Naive B cell (primary cell): ENCODE measurements around the gene MITF. TPM values are rescaled to one million over a fixed set of nuclear protein-coding genes. Genes with fewer than 3 reads are reported as not detected.

ENCODE experiments used
- ATAC-seq, 2 donors: fragments of 150-1000 bp; cut with Tn5 transposase; 2 replicates each; pipeline ENCODE4 v1.10.0; 2021; ENCODE audit warnings: low read depth in 2 of 2, mild to moderate bottlenecking in 2 of 2, moderate library complexity in 2 of 2
- DNase-seq: peaks from one replicate; pipeline ENCODE4 v3.0.0; 2022
- H3K27ac Mint-ChIP-seq, 6 donors: one replicate each; pipeline ENCODE4 v1.8.0; 2020 to 2022; ENCODE audit warnings: mild to moderate bottlenecking in 6 of 6, mixed read lengths in 6 of 6, moderate library complexity in 5 of 6, inconsistent platforms in 2 of 6
- H3K27me3 Mint-ChIP-seq, 3 donors: one replicate each; pipeline ENCODE4 v1.8.0; 2021 to 2022; ENCODE audit warnings: mixed read lengths in 3 of 3, mild to moderate bottlenecking in 1 of 3
- H3K36me3 Mint-ChIP-seq, 2 donors: one replicate each; pipeline ENCODE4 v1.8.0; 2020 to 2022; ENCODE audit warnings: mixed read lengths in 2 of 2, inconsistent platforms in 1 of 2, mild to moderate bottlenecking in 1 of 2
- H3K4me1 Mint-ChIP-seq, 3 donors: one replicate each; pipeline ENCODE4 v1.8.0; 2020 to 2022; ENCODE audit warnings: mixed read lengths in 3 of 3, inconsistent platforms in 1 of 3, mild to moderate bottlenecking in 1 of 3, moderate library complexity in 1 of 3
- H3K4me3 Mint-ChIP-seq, 8 donors: one replicate each; pipeline ENCODE4 v1.8.0; 2020 to 2022; ENCODE audit warnings: mild to moderate bottlenecking in 8 of 8, mixed read lengths in 8 of 8, moderate library complexity in 8 of 8, inconsistent platforms in 2 of 8
- H3K9me3 Mint-ChIP-seq, 7 donors: one replicate each; pipeline ENCODE4 v1.8.0; 2020 to 2022; ENCODE audit warnings: mixed read lengths in 7 of 7, mild to moderate bottlenecking in 5 of 7, inconsistent platforms in 2 of 7, moderate library complexity in 1 of 7
- polyA plus RNA-seq, 6 donors: library from polyadenylated mRNA; unstranded; fragments of 300-500 nt; fragmentation: Illumina TruSeq; gene quantifications; one replicate each; pipeline ENCODE4 v1.2.3, GENCODE V29; 2021; ENCODE audit warnings: low read depth in 6 of 6

Gene MITF
- polyA plus RNA-seq, 6 donors from 2014 or later: 0.26 to 0.90 (median 0.32) TPM; not detected in 3

DNA sequence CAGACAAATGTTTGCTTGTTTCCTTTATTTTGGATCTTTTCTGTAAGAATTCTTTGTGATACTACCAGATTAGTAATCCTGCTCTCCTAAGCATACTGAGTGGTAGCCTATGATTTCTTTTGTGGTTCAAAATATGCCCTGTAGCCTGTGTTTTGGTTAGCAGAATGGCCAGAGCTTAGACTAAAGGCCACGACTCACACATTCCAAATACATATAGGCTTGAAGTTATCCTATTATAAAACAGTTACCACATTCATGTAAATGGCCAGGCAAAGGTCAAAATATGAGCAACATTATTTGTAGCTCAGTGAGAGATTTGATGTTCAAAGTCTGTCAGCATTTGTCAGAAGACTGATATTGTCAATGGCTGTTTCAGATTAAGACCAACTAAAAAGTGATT, 84.5 kb downstream of the MITF start:
- no peak for ATAC-seq
- H3K36me3 Mint-ChIP-seq: peaks cover 0 to 3% of the 10 kb centered on the region in 2 donors

DNA sequence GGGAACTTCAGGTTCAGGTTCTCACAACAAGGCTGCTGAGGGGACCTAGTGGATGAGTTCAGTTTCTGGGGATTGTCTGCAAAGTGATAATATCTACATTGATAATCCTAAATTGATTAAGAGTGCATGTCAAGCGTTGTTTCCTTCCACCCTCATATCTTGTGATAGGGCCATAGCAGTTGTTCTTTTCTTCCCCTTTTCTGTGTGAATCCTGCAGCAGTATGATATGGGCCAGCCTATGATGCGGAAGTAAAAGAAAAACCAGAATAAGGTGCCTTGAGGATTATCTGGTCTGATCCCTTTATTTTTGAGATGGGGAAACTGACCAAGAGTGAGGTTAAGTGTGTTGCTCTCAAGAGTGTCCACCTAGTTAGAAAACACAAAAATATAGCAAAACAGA, 86.2 kb downstream of the MITF start:
- H3K9me3 Mint-ChIP-seq: peaks cover 0 to 6% (median 0%) of the 10 kb centered on the region in 7 donors
- H3K4me3 Mint-ChIP-seq: no peak overlapping the region
- no peak overlapping the region for H3K27ac Mint-ChIP-seq
- H3K36me3 Mint-ChIP-seq: peaks cover 0 to 3% of the 10 kb centered on the region in 2 donors
- DNase-seq: no peak
- peaks cover 0 to 5% (median 0%) of the 10 kb centered on the region in 3 donors for H3K27me3 Mint-ChIP-seq
- H3K4me1 Mint-ChIP-seq: no peaks in the 10 kb centered on the region
- no peak for ATAC-seq

More for the DNA sequence above, 84.5 kb downstream of the MITF start:
- DNase-seq: no peak
- Mint-ChIP-seq H3K4me3 (no peak overlapping the region), H3K27ac (no peak overlapping the region), H3K9me3 (peaks cover 0 to 6% (median 0%) of the 10 kb centered on the region in 7 donors), H3K27me3 (peaks cover 0 to 5% (median 0%) of the 10 kb centered on the region in 3 donors), H3K4me1 (no peaks in the 10 kb centered on the region)

DNA sequence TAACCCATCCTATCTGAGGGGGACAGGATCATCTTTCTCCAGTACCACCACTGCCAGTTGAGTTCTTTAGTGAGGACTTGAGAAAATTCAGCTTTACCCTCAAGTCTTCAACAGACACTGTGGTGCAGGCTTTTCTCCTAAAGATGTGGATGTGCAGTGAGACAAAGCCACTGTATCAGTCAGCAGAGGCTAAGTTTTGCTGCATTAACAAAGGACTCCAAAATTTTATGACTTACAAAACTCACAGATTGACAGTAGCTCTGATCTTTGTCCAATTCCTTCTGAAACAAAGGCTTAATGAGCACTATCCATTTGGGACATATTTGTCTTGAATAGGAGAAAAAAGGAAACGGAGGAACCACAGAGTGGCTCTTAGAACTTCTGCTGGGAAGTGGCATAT, 87.9 kb downstream of the MITF start:
- DNase-seq (no peak), ATAC-seq (no peak)
- no peak overlapping the region for H3K4me3 Mint-ChIP-seq
- peaks cover 0 to 11% (median 3%) of the 10 kb centered on the region in 7 donors for H3K9me3 Mint-ChIP-seq
- H3K36me3 Mint-ChIP-seq: peaks cover 0 to 3% of the 10 kb centered on the region in 2 donors
- no peak overlapping the region for H3K27ac Mint-ChIP-seq
- peaks cover 0 to 5% (median 0%) of the 10 kb centered on the region in 3 donors for H3K27me3 Mint-ChIP-seq
- H3K4me1 Mint-ChIP-seq: no peaks in the 10 kb centered on the region

DNA sequence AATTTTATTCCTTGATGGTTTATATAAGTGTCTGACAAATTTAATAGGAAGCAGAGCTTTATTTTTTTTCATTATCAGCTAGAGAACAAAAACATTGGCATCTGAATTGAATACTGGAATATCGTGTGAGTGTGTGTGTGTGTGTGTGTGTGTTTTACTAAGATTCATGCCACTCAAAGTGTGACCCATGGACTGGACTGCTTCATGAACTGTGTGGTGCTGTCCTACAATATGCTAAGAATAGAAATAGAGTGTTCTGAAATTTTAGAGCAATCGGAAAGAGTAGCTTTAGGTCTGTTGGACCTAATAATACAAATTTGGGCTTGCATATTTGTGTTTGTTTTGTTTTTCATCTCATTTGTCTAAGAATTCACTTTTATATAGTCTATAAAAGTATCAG, 89.6 kb downstream of the MITF start:
- DNase-seq (no peak), ATAC-seq (no peak)
- H3K27me3 Mint-ChIP-seq: peaks cover 0 to 5% (median 0%) of the 10 kb centered on the region in 3 donors
- no peak overlapping the region for H3K27ac Mint-ChIP-seq
- no peak overlapping the region for H3K4me3 Mint-ChIP-seq
- no peaks in the 10 kb centered on the region for H3K36me3 Mint-ChIP-seq
- peaks cover 0 to 8% (median 0%) of the 10 kb centered on the region in 7 donors for H3K9me3 Mint-ChIP-seq
- H3K4me1 Mint-ChIP-seq: no peaks in the 10 kb centered on the region

DNA sequence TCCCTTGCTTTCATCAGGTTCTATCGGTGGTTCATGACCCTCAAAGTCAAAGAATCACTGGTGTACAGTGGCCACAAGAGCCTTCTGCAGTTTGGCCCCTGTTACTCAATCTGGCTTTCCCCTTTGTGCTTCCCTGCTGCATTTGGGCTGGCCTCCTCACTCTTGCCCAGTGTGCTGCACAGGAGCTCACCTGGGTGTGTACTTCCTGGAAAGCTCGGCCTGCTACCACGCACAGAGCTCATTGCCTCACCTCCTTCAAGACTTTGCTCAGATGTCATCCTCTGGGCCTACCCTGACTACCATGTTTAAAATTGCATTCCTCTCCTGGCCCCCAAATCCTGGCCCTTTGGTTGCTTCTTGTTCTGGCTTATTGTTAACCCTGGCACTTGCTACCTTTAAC, 90.9 kb downstream of the MITF start:
- no peak for ATAC-seq

DNA sequence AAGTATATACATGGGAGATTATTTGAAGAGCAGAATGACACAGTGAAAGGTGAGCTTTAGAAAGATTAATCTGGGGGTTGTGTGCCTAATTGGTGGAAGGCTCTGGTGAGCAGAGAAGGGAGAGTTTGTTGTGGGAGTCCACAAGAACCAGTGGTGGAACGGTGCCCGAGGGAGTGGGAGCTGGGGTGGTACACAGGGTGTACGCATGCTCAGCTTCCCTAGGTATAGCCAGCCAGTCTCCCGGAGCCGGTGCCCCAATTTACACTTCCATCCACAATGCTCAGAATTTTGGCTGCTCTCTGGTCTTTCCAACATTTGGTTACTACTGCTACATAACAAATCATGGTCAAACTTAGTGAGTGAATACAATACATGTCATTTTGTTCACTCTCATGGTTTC, 92.5 kb downstream of the MITF start:
- no peaks in the 10 kb centered on the region for H3K4me1 Mint-ChIP-seq
- H3K36me3 Mint-ChIP-seq: no peaks in the 10 kb centered on the region
- H3K27me3 Mint-ChIP-seq: peaks cover 0 to 5% (median 0%) of the 10 kb centered on the region in 3 donors
- H3K9me3 Mint-ChIP-seq: peaks cover 4 to 22% (median 9%) of the 10 kb centered on the region in 7 donors
- H3K4me3 Mint-ChIP-seq: no peak overlapping the region
- H3K27ac Mint-ChIP-seq: no peak overlapping the region
- ATAC-seq (no peak), DNase-seq (no peak)

More for the DNA sequence above, 90.9 kb downstream of the MITF start:
- no peak for DNase-seq
- peaks cover 0 to 11% (median 4%) of the 10 kb centered on the region in 7 donors for H3K9me3 Mint-ChIP-seq
- no peak overlapping the region for H3K27ac Mint-ChIP-seq
- H3K27me3 Mint-ChIP-seq: peaks cover 0 to 5% (median 0%) of the 10 kb centered on the region in 3 donors
- H3K36me3 Mint-ChIP-seq: no peaks in the 10 kb centered on the region
- H3K4me3 Mint-ChIP-seq: no peak overlapping the region
- H3K4me1 Mint-ChIP-seq: no peaks in the 10 kb centered on the region

DNA sequence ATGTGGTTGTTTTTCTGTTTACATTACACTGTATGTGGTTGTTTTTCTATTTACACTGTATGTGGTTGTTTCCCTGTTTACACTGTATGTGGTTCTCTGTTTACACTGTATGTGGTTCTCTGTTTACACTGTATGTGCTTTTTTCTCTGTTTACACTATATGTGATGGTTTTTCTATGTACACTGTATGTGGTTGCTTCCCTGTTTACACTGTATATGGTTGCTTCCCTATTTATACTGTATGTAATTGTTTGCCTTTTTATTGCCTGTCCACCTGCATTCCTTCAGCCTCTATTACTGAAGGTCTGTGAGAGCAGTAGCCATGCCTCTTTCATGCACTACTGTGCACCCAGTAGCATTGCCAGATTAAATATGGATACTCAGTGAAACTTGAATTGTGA, 94.3 kb downstream of the MITF start:
- ATAC-seq (no peak), DNase-seq (no peak)
- Mint-ChIP-seq H3K27me3 (no peaks in the 10 kb centered on the region), H3K27ac (no peak overlapping the region), H3K4me1 (no peaks in the 10 kb centered on the region), H3K9me3 (peaks cover 4 to 29% (median 7%) of the 10 kb centered on the region in 7 donors), H3K36me3 (no peaks in the 10 kb centered on the region), H3K4me3 (no peak overlapping the region)

DNA sequence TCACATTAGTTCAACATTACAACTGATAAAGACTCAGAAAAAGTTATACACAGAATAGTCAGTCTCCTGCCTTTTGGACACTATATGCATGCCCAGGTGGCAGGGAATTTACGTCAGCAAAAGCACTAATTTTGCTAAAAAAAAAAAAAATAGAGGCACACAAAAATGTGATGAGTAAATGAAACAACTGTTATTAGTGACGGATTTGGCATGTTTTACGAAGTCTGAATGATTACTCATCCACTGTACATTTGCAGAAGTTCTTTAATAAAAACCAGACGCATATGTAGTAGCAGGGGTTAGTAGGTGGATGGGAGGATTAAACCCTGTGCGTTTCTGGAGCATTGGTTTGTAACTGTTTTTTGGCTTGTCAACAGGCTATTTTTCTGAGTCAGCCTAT, 99.0 kb downstream of the MITF start:
- H3K36me3 Mint-ChIP-seq: no peaks in the 10 kb centered on the region
- no peak for ATAC-seq

DNA sequence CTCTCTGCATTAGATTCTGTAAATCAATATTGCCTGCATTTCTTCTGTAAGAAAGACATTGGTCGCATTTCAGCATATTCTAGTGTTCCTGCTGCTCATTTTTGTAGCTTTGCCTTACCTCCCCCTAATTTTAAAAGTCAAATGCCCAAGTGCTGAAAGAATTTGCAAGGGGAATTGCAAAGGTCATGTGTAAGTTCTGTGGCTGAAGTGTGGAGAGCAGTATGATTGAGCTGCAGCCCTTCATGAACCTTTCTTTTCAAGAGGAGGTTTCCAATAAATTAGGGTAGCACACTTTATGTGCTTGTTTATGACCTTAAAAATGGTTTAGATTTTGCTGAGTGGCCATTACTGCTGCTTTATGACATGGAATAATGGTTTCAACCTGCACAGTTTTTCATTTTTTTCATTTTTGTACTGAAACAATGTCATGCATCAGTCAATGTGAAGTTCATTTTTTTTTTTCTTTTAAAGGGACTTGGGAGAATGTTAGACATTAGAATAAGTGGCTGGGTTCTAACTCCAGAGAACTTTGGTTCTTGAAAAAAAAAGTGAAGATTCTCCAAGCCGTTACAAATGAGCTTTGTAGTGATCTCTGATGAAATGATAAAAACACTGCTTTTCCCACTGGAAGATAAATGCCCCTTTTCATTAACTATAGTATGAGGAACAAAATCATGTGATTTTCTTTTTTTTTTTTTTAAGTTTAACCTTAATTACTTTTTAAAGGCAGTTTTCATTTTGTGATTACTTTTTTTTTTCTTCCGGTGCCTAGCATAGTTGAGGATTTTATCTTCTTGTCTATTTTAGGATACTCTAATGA, 99.6 kb downstream of the MITF start:
- H3K4me3 Mint-ChIP-seq: no peak overlapping the region
- no peak for ATAC-seq
- H3K9me3 Mint-ChIP-seq: peaks cover 4 to 29% (median 7%) of the 10 kb centered on the region in 7 donors
- no peaks in the 10 kb centered on the region for H3K4me1 Mint-ChIP-seq
- DNase-seq: no peak
- no peaks in the 10 kb centered on the region for H3K36me3 Mint-ChIP-seq
- no peak overlapping the region for H3K27ac Mint-ChIP-seq
- H3K27me3 Mint-ChIP-seq: peaks cover 0 to 15% (median 0%) of the 10 kb centered on the region in 3 donors

More for the DNA sequence above, 99.0 kb downstream of the MITF start:
- Mint-ChIP-seq H3K27me3 (peaks cover 0 to 9% (median 0%) of the 10 kb centered on the region in 3 donors), H3K27ac (no peak overlapping the region), H3K4me1 (no peaks in the 10 kb centered on the region), H3K4me3 (no peak overlapping the region), H3K9me3 (peaks cover 4 to 29% (median 7%) of the 10 kb centered on the region in 7 donors)
- no peak for DNase-seq

DNA sequence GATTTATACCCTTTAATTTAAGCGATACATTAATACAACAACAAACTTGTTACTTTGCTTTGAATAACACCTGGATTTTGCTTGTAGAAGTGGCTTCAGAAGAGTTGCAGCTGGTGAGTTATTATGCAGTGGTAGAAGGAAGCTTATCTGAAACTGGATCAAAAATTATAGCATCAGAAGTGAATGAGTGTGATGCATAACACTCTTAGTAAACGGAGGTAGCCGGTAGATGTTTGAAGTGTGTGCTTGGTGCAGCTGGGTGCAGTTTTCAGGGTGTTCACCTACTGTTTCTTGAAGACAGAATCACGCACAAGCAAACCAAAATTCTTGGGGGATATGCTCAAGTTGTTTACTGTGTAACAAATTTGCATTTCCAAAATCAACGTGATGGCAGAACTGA, 103.1 kb downstream of the MITF start:
- H3K9me3 Mint-ChIP-seq: peaks cover 0 to 6% (median 0%) of the 10 kb centered on the region in 7 donors
- H3K27ac Mint-ChIP-seq: no peak overlapping the region
- H3K36me3 Mint-ChIP-seq: no peaks in the 10 kb centered on the region
- H3K27me3 Mint-ChIP-seq: peaks cover 8 to 20% (median 9%) of the 10 kb centered on the region in 3 donors
- no peak overlapping the region for H3K4me3 Mint-ChIP-seq
- ATAC-seq: no peak
- no peaks in the 10 kb centered on the region for H3K4me1 Mint-ChIP-seq
- no peak for DNase-seq

DNA sequence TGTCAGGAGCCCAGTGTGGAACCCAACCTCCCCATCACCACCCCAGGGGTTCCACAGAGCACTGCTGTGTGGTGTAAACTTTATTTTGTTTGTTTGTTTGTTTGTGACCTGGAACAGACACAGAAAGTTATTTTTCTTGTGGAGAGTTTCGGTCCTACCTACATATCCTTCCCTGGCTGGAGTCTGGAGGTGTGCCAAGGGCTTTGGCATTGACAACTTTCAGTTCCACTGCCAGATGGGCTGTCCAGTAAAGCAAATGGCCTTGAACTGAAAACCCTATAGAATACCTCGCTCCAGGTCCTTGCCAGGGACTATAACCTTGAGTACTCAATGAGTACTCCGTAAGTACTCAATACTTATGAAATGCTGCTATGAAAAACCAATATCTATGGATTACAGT, 103.5 kb downstream of the MITF start:
- H3K9me3 Mint-ChIP-seq: peaks cover 0 to 3% (median 0%) of the 10 kb centered on the region in 7 donors
- H3K36me3 Mint-ChIP-seq: no peaks in the 10 kb centered on the region
- H3K27ac Mint-ChIP-seq: no peak overlapping the region
- no peak for ATAC-seq
- H3K4me3 Mint-ChIP-seq: no peak overlapping the region
- no peaks in the 10 kb centered on the region for H3K4me1 Mint-ChIP-seq
- peaks cover 8 to 20% (median 9%) of the 10 kb centered on the region in 3 donors for H3K27me3 Mint-ChIP-seq
- no peak for DNase-seq

DNA sequence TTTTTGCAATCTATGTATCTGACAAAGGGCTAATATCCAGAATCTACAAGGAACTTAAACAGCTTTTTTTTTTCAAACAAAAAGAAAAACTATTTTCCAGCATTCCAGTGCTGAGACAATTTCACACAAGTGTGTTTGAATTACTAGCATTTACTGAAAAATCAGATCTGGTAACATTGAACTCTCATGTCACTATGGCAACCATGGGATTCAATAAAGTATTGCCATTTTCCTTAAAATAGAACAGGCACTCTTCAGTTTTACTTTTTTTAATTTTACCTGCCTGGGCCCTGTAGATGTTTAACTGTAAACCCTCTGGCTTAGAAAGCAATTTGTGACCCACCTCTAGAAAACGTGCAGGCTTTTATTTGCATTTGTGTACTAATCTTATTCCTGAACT, 105.4 kb downstream of the MITF start:
- no peak for ATAC-seq
- Mint-ChIP-seq H3K4me3 (no peak overlapping the region), H3K27ac (no peak overlapping the region)

DNA sequence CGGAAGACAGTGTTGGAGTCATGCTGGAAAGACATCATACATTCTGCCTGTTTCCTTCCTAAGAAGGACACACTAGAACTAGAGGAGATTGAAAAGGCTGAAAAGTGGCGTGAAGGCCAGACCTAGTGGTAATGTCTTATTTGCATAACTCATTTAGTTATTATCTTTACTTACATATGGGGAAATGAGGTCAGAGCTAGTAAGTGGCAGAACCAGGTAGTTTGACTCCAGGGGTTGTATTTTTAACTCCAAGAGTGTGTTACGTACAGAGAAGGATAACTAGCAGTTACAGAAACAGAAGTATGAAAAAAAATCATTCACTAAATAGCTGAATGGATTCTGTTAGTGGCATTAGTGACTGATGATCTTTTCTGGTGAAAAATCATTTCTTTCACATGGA, 108.0 kb downstream of the MITF start:
- Mint-ChIP-seq H3K9me3 (peaks cover 0 to 2% (median 0%) of the 10 kb centered on the region in 7 donors), H3K27ac (no peak overlapping the region), H3K4me1 (no peaks in the 10 kb centered on the region), H3K4me3 (no peak overlapping the region), H3K36me3 (no peaks in the 10 kb centered on the region), H3K27me3 (peaks cover 8 to 17% (median 9%) of the 10 kb centered on the region in 3 donors)
- DNase-seq (no peak), ATAC-seq (no peak)

More for the DNA sequence above, 105.4 kb downstream of the MITF start:
- Mint-ChIP-seq H3K36me3 (no peaks in the 10 kb centered on the region), H3K4me1 (no peaks in the 10 kb centered on the region), H3K27me3 (peaks cover 8 to 20% (median 9%) of the 10 kb centered on the region in 3 donors), H3K9me3 (peaks cover 0 to 2% (median 0%) of the 10 kb centered on the region in 7 donors)
- DNase-seq: no peak

DNA sequence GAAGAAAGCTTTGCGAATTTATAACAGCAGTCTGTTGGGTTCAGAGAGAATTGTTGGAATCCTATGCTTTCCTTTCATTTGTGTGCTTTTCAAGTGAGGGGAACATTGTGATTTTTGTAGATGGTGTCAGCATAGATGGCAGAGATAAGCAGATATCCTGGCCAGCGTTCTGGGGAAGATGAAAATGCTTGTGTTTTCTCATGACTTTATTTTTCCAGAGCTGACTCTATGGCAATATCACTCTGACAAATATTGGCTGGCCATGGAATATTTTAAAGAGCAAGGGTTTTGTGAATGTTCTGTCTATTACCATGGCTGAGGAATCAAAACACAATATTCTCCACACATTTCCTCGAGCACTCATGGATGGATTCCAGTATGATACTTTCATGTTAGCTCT, 108.8 kb downstream of the MITF start:
- no peak for ATAC-seq
- peaks cover 0 to 2% (median 0%) of the 10 kb centered on the region in 7 donors for H3K9me3 Mint-ChIP-seq
- H3K4me1 Mint-ChIP-seq: no peaks in the 10 kb centered on the region

More for the DNA sequence above, 108.8 kb downstream of the MITF start:
- no peak overlapping the region for H3K27ac Mint-ChIP-seq
- H3K36me3 Mint-ChIP-seq: no peaks in the 10 kb centered on the region
- H3K4me3 Mint-ChIP-seq: no peak overlapping the region
- peaks cover 8 to 17% (median 9%) of the 10 kb centered on the region in 3 donors for H3K27me3 Mint-ChIP-seq
- DNase-seq: no peak
